OCI-LY7 (cell line): Measurements from ENCODE around the gene RNF186.

Source experiments
- EZH2phosphoT487 ChIP-seq: fragments of 200-600 bp; sonication (generic); IDR thresholded peaks from 2 replicates; pipeline ENCODE4 v1.6.1; 2018; ENCODE audit warnings: low read depth, borderline replicate concordance, mild to moderate bottlenecking, mixed run types, antibody characterized with exemption, low read length, moderate library complexity, mixed read lengths
- TF ChIP-seq, protein P1 (sequence below): fragments of 200-600 bp; sonication (generic); conservative IDR thresholded peaks from 2 replicates; pipeline ENCODE4 v1.5.1; 2014; ENCODE audit warnings: mild to moderate bottlenecking, antibody characterized with exemption, low read length, moderate library complexity, mixed read lengths

DNA sequence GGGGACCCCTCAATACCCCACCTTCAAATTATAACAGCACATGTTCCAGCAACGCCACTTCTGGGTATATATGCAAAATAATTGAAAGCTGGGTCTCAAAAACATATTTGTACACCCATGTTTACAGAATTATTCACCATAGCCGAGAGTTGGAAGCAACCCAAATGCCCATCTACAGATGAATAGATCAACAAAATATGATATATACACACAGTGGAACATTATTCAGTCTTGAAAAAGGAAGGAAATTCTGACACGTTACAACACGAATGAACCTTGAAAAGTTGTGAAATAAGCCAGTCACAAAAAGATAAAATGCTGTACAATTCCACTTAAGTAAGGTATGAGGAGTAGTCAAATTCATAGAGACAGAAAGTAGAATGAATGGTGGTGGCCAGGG, 20.5 kb downstream of the RNF186 start:
- TF ChIP-seq, protein P1, sequence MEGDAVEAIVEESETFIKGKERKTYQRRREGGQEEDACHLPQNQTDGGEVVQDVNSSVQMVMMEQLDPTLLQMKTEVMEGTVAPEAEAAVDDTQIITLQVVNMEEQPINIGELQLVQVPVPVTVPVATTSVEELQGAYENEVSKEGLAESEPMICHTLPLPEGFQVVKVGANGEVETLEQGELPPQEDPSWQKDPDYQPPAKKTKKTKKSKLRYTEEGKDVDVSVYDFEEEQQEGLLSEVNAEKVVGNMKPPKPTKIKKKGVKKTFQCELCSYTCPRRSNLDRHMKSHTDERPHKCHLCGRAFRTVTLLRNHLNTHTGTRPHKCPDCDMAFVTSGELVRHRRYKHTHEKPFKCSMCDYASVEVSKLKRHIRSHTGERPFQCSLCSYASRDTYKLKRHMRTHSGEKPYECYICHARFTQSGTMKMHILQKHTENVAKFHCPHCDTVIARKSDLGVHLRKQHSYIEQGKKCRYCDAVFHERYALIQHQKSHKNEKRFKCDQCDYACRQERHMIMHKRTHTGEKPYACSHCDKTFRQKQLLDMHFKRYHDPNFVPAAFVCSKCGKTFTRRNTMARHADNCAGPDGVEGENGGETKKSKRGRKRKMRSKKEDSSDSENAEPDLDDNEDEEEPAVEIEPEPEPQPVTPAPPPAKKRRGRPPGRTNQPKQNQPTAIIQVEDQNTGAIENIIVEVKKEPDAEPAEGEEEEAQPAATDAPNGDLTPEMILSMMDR: no peak
- no peak for TF ChIP-seq EZH2phosphoT487
